ENCODE results near the gene HDAC8. TPM values are rescaled to one million over a fixed set of nuclear protein-coding genes. Genes with fewer than 3 reads are reported as not detected.
"Not testable (repeated sequence)": the region's sequence is repeated elsewhere in the genome, so short reads cannot be mapped to it uniquely, and the experiment has no call there.

HDAC8 gene
- polyA plus RNA-seq, 1 donor from 2014 or later = 54.0 TPM

DNA sequence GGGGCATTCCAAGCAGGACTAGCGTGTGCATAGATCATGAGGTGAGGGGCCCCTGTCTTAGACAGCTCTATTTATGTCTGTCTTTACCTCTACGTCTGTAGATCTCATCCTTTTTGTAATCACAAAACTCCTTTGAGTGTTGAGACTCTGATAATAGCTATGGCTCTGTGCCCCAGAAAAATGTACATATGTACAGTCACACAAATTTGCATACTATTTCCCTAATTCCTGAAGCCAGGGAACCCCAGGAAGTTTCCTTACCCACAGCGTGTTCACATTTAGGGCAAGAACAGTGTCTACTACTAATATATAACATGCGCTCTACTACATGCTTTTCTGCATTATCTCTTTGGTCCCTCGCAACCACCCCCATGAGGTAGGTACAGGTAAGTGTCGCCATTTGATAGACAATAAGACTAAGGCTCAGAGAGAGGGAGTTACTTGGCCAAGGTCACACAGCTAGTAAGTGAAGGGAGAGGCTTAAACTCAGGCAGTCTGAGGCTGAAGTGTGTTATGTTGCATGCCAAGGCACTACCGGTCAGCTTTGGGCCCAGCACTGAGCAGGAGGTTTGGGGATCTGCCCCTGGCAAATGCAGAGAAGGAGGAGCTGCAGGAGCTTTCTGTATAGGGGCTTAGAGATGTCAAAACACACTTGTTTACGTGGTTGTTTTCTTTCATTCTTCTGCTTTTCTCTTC is 245.9 kb downstream of the HDAC8 start:
- Histone ChIP-seq H3K9me2 (ENCODE audit: insufficient read depth, low read length) (no peaks in the 10 kb centered on the region), H3F3A (ENCODE audit: insufficient read depth, low read length, poor library complexity, severe bottlenecking) (no peaks in the 10 kb centered on the region), H3K9me3 (ENCODE audit: low read length) (no peaks in the 10 kb centered on the region), H4K20me1 (ENCODE audit: insufficient read depth) (no peaks in the 10 kb centered on the region), H3K36me3 (ENCODE audit: insufficient read depth, low read length) (no peaks in the 10 kb centered on the region), H3K4me2 (ENCODE audit: low read length) (no peak overlapping the region), H2AFZ (ENCODE audit: low read depth, low read length) (no peak overlapping the region), H3K27me3 (ENCODE audit: insufficient read depth, low read depth, low read length) (no peaks in the 10 kb centered on the region), H3K27ac (ENCODE audit: low read length) (no peak overlapping the region), H3K79me2 (replicated peaks; ENCODE audit: insufficient read depth, low read length) (no peaks in the 10 kb centered on the region), H3K4me3 (ENCODE audit: low read length) (no peak overlapping the region), H3K9ac (ENCODE audit: low read length) (no peak overlapping the region)
- TF ChIP-seq EP300 (conservative IDR thresholded peaks at IDR 0.05; ENCODE audit: poor library complexity, severe bottlenecking) = no peak
- TF ChIP-seq, protein P1, sequence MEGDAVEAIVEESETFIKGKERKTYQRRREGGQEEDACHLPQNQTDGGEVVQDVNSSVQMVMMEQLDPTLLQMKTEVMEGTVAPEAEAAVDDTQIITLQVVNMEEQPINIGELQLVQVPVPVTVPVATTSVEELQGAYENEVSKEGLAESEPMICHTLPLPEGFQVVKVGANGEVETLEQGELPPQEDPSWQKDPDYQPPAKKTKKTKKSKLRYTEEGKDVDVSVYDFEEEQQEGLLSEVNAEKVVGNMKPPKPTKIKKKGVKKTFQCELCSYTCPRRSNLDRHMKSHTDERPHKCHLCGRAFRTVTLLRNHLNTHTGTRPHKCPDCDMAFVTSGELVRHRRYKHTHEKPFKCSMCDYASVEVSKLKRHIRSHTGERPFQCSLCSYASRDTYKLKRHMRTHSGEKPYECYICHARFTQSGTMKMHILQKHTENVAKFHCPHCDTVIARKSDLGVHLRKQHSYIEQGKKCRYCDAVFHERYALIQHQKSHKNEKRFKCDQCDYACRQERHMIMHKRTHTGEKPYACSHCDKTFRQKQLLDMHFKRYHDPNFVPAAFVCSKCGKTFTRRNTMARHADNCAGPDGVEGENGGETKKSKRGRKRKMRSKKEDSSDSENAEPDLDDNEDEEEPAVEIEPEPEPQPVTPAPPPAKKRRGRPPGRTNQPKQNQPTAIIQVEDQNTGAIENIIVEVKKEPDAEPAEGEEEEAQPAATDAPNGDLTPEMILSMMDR (IDR thresholded peaks at IDR 0.05; ENCODE audit: poor library complexity, severe bottlenecking) = no peak
- no peak for TF ChIP-seq EZH2 (IDR thresholded peaks at IDR 0.05; ENCODE audit: borderline replicate concordance, insufficient read depth, low read length, poor library complexity, severe bottlenecking)
- TF ChIP-seq, protein P2, sequence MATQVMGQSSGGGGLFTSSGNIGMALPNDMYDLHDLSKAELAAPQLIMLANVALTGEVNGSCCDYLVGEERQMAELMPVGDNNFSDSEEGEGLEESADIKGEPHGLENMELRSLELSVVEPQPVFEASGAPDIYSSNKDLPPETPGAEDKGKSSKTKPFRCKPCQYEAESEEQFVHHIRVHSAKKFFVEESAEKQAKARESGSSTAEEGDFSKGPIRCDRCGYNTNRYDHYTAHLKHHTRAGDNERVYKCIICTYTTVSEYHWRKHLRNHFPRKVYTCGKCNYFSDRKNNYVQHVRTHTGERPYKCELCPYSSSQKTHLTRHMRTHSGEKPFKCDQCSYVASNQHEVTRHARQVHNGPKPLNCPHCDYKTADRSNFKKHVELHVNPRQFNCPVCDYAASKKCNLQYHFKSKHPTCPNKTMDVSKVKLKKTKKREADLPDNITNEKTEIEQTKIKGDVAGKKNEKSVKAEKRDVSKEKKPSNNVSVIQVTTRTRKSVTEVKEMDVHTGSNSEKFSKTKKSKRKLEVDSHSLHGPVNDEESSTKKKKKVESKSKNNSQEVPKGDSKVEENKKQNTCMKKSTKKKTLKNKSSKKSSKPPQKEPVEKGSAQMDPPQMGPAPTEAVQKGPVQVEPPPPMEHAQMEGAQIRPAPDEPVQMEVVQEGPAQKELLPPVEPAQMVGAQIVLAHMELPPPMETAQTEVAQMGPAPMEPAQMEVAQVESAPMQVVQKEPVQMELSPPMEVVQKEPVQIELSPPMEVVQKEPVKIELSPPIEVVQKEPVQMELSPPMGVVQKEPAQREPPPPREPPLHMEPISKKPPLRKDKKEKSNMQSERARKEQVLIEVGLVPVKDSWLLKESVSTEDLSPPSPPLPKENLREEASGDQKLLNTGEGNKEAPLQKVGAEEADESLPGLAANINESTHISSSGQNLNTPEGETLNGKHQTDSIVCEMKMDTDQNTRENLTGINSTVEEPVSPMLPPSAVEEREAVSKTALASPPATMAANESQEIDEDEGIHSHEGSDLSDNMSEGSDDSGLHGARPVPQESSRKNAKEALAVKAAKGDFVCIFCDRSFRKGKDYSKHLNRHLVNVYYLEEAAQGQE (IDR thresholded peaks at IDR 0.05; ENCODE audit: borderline replicate concordance) = no peak
- TF ChIP-seq MXI1 (conservative IDR thresholded peaks at IDR 0.05; ENCODE audit: poor library complexity, severe bottlenecking) = no peak
- no peak for TF ChIP-seq SMC3 (conservative IDR thresholded peaks at IDR 0.05; ENCODE audit: poor library complexity)
- no peak for TF ChIP-seq TAF1 (IDR thresholded peaks at IDR 0.05; ENCODE audit: low read depth)
- no peak for TF ChIP-seq POLR2AphosphoS5 (IDR thresholded peaks at IDR 0.05)
- TF ChIP-seq RAD21 (conservative IDR thresholded peaks at IDR 0.05) = no peak

DNA sequence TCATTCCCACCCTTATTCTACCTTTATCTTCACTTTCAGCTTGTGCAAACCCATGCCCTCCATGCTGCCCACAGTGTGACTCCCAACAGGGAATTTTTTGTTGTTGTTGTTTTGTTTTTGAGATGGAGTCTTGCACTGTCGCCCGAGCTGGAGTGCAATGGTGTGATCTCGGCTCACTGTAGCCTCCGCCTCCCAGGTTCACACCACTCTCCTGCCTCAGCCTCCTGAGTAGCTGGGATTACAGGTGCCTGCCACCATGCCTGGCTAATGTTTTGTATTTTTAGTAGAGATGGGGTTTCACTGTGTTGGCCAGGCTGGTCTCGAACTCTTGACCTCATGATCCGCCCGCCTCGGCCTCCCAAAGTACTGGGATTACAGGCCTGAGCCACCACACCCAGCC is 253.0 kb downstream of the HDAC8 start:
- H3K9ac ChIP-seq (ENCODE audit: low read length); H3F3A ChIP-seq (ENCODE audit: insufficient read depth, low read length, poor library complexity, severe bottlenecking); H3K27ac ChIP-seq (ENCODE audit: low read length); H3K27me3 ChIP-seq (ENCODE audit: insufficient read depth, low read depth, low read length); H3K36me3 ChIP-seq (ENCODE audit: insufficient read depth, low read length); H3K79me2 ChIP-seq (replicated peaks; ENCODE audit: insufficient read depth, low read length); H3K9me2 ChIP-seq (ENCODE audit: insufficient read depth, low read length); H4K20me1 ChIP-seq (ENCODE audit: insufficient read depth); H3K4me2 ChIP-seq (ENCODE audit: low read length); H3K9me3 ChIP-seq (ENCODE audit: low read length); H2AFZ ChIP-seq (ENCODE audit: low read depth, low read length); H3K4me3 ChIP-seq (ENCODE audit: low read length): not testable (repeated sequence)

Data from neural cell (in vitro differentiated cells).